ENCODE data around the gene NCK2.
"Not testable (repeated sequence)": the region's sequence is repeated elsewhere in the genome, so short reads cannot be mapped to it uniquely, and the experiment has no call there.

The NCK2 gene

DNA sequence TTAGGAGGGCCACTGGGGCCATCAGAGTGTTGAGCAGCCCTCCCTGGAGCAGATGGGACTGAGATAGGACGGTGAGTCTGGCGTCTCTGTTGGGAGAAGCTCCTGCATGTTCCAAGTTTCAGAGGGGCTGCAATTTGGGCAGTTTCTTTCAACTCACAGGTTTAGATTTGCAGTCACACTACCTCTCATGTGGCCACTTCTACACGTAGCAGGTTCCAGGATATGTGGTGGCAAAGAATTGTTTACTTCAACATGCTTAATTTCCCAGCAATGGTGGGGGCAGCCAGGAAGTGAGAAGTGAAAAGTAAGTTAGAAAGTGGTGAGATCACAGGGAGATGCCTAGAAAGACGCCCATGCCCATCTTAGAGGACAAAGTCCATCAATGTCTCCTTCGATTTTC lies 9.3 kb downstream of the NCK2 start:
- DNase-seq (ENCODE audit: low read depth): no peak
- no peak overlapping the region for H3K4me3 ChIP-seq (ENCODE audit: low read depth, low read length)
- no peak for TF ChIP-seq CTCF (conservative IDR thresholded peaks at IDR 0.05; ENCODE audit: low read depth, low read length)

DNA sequence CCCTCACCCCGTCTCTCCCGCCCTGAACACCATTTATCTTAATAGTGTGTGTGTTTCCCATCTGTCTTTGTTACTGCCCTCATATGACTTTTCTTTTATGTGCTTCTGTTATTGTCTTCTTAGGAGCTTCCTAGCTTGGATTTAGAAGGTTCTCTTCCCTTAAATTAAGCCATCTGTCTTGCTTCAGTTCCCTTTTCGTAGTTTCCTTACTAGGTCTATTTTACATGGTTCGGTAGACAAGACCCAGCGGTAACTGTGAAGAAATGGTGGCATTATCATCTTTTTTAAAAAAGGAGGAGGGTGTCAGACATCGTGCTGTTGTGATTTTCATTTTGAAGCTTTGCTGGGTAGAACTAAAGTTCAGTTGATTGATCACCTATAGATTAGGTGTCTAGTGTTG lies 10.3 kb downstream of the NCK2 start:
- no peak for TF ChIP-seq CTCF (conservative IDR thresholded peaks at IDR 0.05; ENCODE audit: low read depth, low read length)
- H3K4me3 ChIP-seq (ENCODE audit: low read depth, low read length): no peak overlapping the region
- DNase-seq (ENCODE audit: low read depth): no peak

- DNase-seq (ENCODE audit: low read depth): no peak
- H3K4me3 ChIP-seq (ENCODE audit: low read depth, low read length): no peak overlapping the region
- TF ChIP-seq CTCF (conservative IDR thresholded peaks at IDR 0.05; ENCODE audit: low read depth, low read length): no peak
Observed at GRCh38 chr2:105755895-105756294, 11.2 kb downstream of the NCK2 start.

DNA sequence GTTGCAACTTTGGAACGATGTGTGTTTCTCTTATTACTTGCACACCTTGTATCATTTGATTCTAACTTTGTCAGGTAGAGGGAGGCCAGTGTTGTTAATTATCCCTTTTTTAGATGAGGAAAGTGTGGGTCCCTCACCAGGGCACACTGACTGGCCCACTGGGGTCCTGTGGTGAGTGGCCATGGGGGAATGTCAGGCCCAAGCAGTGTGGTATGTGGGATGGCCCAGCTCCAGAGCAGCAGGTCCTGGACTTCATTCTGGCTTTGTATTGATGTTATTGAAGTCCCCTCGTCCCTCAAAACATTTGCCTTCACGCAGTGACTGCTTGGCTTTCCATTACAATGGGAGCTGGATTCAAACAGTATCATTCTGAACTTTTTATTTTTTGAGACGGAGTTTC lies 11.7 kb downstream of the NCK2 start:
- no peak overlapping the region for H3K4me3 ChIP-seq (ENCODE audit: low read depth, low read length)
- no peak for DNase-seq (ENCODE audit: low read depth)
- no peak for TF ChIP-seq CTCF (conservative IDR thresholded peaks at IDR 0.05; ENCODE audit: low read depth, low read length)

GRCh38 chr2:105756865-105757264 lies 12.2 kb downstream of the NCK2 start:
- not testable (repeated sequence) for H3K4me3 ChIP-seq (ENCODE audit: low read depth, low read length); DNase-seq (ENCODE audit: low read depth)

GRCh38 chr2:105757433-105757832 lies 12.7 kb downstream of the NCK2 start:
- TF ChIP-seq CTCF (conservative IDR thresholded peaks at IDR 0.05; ENCODE audit: low read depth, low read length): no peak
- DNase-seq (ENCODE audit: low read depth): no peak

DNA sequence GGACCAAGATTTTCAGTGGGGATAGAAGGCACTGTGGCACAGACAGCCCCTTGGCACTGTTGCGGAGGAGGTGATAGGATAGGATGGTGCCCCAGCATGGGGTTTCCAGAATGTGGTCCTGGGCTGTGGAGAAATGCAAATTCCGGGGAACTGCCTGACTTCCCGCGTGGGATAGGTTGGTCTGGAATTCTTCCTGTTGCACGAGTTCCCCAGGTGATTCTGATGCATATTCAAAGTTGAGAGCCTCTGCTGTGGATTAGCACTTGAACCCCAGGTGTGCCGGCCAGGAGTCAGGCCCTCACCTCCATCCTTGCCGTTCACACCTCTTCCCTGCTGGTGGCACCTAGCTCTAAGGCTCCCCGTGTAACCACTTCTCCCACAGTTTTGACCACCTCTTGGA lies 15.5 kb downstream of the NCK2 start:
- no peak for DNase-seq (ENCODE audit: low read depth)
- no peak for TF ChIP-seq CTCF (conservative IDR thresholded peaks at IDR 0.05; ENCODE audit: low read depth, low read length)
- H3K4me3 ChIP-seq (ENCODE audit: low read depth, low read length): no peak overlapping the region

More at GRCh38 chr2:105757433-105757832, 12.7 kb downstream of the NCK2 start:
- no peak overlapping the region for H3K4me3 ChIP-seq (ENCODE audit: low read depth, low read length)
